HG03066 (cell line): ENCODE results near the gene SLC44A1.

ENCODE experiments used
- ATAC-seq: cut with Tn5 transposase; IDR thresholded peaks from one replicate; pipeline ENCODE4 v1.9.1; 2021; ENCODE audit warnings: low read depth; ENCODE audit not compliant: unreplicated experiment

Gene SLC44A1

DNA sequence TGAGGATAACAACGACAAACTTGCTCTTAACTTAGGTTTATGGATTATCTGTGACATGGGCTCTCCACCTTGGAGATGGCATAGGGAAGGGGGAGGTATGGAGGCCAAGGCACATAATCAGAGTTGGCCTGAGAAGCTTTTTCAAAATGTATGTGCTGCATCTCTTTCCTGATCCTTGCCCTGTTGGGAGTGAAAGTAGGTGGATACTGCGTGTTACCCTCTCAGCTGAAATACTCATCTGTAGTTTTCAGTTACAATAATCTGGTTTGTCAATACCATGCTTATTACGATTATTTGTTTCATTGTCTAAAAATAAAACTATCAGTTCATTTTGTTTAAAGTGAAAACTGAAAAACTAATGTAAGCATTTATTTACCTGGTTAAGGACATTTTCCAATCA, 86.7 kb downstream of the SLC44A1 start:
- peak; percentile 41 for ATAC-seq

DNA sequence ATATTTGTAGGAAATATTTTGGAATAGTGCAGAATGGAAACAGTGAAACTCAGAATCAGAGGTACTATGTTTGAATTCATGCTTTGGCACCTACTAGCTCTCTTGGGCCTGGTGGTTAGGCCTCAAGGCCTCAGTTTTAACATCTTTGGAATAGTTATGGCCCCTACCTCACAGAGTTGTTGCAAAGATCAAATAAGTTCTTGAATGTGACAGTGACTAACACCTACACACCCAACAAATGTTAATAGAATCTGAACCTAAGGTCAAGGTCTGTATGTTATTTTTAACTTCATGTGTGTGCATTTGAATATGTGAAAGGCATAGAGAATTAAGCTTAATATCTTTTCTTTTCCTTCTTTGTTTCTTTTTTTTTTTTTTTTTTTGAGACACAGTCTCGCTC, 87.3 kb downstream of the SLC44A1 start:
- no peak for ATAC-seq

DNA sequence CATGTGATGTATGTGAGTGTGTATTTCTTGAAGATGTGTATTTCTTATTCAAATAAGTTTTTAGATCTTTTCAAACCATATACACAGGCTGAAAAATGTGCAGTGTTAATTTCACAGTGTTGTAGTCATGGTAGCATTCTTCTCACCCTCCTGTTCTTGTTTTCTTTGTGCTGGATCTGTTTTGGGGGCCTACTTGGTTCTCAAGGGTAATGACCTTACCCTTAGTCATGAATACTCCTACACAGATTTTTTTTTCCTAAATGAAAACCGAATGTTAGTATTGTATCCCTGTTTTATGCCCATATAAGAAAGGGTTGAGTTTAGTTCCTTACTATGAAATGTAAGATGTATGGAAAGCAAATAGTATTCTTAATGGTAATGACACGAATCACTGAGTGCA, 88.0 kb downstream of the SLC44A1 start:
- ATAC-seq = no peak

DNA sequence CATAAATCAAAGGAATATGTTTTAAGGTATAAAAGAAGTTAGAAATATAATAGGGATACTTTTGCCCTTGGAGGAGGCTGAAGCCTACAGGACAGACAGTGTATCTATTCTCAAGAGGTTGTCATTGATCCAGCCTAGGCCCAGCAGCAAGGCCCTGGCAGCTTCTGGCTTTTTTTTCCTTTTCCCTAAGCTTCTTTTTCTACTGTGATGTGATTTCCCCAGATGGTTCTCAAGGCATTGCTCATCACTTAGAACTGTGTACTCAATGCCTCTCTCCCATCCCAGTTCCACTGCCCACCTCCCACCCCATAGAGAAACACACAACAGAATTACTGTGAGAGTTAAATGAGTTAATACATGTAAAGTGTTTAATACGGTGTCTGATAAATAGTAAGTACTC, 88.6 kb downstream of the SLC44A1 start:
- ATAC-seq = no peak

DNA sequence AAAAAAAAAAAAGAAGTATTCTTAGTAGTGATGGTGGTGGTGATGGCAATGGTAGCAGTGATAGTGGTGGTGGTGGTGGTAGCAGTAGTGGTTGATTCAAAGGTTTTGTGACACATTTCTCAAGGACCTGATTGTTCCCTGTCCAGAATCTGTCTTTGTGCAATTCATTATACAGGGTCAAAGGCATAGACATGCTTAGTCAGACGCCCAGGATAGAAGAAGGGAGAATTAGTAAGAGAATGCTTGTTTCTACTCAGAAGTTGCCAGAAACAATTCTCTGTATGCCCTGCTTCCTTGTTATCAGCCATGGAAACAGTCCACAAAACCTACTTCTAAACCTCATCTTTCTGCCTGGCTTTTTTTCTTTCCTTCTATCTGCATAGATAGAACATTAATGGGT, 89.4 kb downstream of the SLC44A1 start:
- ATAC-seq = no peak

DNA sequence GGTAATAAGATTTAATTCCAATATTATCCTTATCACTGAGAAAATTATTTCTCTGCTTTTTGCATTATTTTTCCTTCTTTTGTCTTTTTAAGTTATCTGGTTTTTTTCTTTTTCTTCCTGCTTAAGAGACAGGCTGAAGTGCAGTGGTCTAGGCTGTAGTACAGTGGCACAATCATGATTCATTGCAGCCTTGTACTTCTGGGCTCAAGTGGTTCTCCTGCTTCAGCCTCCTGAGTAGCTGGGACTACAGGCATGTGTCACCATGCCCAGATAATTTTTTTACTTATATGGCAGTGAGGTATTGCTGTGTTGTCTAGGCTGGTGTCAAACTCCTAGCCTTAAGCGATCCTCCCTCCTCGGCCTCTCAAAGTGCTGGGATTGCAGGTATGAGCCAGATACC, 93.9 kb downstream of the SLC44A1 start:
- ATAC-seq = no peak

DNA sequence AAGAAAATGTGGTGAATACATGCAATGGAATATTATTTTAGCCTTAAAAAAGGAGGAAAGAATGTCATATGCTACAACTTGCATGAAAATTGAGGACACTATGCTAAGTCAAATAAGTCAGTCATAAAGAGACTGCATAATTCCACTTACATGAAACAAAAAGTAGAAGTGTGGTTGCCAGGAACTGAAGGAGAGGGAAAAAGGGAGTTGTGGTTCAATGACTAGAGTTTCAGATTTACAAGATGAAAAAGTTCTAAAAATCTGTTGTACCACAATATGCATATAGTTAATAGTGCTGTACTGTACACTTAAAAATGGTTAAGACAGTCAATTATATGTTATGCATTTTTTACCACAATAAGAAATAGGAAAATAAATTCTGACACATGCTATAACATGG, 95.4 kb downstream of the SLC44A1 start:
- no peak for ATAC-seq

DNA sequence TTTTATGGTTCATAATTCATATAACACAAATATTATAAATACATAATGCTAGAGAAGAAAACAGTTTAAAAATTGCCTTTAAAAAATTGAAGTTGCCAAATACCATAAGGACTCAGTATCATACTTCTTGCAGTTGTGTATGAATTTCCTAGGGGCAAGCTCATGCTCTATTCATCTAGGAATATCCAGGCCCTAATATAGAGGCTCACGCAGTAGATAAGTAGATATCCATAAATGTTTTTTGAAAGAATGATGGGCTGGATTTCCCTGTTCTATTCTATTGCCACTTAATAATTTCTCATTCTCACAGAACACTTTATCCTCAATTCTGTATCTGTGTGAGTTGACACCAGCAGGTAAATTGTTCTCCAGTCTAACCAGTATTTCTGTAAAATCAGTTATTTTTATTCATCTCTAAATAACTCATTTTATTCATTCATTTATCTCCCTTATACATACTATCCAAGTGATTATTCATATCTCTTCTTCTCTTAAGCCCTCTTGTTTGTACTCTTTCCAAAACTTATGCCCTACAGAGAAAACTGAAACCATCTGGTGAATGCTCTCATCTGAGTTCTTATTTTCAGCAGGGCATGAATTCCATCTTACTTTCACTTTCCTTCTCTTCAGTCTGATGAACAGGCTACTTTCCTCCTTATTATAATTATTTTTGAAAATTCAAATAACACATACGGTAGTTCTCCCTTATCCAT, 97.1 kb downstream of the SLC44A1 start:
- peak; percentile 75 for ATAC-seq

DNA sequence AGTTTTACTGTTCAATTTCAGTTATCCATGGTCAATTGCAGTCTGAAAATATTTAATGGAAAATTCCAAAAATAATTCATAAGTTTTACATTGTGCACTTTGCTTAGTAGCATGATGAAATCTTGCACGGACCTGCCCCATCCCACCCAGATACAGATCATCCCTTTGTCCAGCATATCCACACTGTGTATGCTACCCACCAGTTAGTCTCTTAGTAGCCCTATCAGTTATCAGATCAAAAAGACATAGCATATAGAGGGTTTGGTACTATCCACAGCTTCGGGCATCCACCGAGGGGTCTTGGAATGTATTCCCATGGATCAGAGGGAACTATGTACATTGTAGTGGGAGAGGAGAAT, 97.7 kb downstream of the SLC44A1 start:
- ATAC-seq = no peak

DNA sequence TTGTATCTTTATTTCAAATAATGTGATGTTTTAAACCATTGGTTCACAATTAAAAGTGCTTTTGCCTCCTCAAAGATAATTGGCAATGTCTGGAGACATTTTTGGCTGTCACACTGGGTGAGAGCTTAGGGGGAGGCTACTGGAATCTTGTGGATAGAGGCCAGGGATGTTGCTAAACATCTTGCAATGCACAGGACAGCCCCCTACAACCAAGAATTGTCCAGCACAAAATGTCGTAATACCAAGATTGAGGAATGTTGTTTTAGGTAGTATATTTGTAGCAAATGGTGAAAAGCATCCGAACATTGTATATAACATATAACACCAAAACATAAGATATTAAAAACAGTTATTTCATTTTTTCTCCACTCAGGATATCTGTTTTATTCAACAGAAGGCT, 99.8 kb downstream of the SLC44A1 start:
- ATAC-seq = no peak

DNA sequence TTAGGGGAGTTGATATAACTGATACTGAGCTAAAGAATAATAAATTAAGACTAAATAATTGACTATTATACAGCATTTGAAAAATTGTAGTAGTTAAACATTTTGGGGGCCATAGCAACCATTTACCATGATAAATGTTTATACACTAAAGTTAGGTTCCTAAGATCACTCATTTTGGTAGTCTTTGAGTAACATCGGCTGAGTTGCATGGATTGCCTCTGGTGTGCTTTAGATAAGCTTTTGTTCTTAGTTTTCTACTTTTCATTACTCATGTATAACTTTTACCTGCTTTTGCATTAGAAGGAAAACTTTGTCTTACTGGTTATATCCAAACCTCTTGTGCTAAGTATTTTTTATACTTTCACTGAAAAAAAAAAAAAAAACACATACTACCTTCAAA, 101.2 kb downstream of the SLC44A1 start:
- no peak for ATAC-seq

DNA sequence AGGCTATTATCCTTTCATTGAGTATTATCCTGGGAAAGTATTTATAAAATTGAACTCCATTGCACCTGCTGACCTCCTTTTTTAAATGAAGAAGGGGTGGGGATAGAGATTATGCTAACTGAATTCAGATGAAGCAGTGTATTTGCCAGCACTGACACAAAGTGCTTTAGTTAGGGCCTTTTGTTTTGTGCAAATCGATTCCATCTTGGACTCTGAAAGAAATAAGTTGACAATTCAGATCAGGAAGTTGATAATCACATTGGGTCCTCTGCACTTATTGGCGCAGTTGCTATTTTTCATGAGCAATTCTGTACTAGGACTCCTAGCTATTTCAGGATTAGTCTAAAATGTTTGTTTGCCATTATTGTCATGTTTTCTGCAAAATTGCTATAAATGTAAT, 101.8 kb downstream of the SLC44A1 start:
- no peak for ATAC-seq

DNA sequence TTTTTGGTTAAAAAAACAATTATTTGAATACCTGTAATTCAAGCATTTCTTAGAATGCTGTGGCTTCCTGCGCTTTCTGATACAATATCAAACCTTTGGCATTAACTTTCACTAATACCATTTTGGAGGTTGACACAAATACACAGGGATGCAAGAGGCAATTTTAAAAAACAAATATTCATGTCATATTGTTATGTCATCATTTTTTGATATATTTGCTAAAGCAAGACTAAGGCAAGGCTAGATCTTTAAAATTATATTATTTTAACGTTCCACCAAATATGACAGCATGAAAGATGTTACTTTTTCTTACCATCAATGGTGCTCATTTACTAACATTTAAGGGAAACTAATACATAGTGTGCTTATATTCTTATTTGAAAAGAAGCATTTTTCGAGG, 110.0 kb downstream of the SLC44A1 start:
- ATAC-seq = no peak

DNA sequence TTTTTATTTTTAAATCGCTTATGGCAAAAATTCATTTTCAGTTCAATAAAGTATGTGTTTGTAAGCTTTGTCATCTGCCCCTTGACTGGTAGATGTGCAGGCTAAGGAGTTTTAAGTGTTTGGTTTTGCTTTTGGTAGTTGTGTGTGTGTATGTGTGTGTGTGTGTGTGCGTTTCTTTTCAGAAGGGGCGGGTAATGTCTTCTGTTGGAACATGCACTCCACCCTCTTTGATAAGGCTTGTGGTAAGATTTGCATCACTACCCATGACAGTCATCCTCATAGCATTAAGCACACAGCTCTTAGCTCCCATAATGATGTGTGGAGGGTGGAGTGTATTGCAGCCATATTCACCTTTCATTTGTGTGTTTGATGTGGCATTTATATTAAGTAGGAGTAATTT, 111.3 kb downstream of the SLC44A1 start:
- no peak for ATAC-seq

DNA sequence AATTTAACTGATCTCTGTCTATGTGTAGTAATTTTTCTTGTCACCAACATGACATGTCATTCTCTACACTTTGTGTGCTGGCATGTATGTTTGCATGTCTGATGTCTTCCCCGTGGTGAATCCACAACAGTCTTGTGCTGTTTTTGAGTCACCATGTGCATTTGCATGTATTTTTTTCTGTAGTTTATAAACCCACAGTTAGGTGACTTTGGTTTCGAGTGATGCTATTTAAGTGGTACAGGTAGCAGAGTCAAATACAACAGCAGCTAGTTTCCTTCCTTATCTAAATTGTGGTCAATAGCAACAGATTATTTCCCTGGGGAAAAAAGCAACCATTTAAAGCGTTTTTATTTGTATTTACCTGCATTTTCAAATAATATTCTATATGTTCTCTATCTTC, 113.5 kb downstream of the SLC44A1 start:
- ATAC-seq = peak; percentile 91

DNA sequence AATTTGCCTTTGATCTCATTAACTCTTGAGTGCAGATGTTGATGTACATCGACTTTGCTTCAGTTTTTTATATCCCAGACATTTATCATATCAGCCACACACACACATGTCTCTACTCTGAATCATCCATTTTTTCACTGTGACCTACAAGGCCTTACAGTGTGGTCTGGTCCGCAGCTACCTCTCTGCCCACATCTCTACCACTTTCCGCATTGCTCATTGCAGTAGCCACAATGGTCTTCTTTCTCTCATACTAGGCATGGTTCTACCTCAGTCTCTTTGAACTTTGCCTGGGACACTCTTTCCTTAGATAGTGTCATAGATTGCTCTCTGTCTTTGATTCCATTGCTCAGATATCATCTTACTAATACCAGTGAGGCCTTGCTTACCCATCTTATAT, 115.4 kb downstream of the SLC44A1 start:
- ATAC-seq = no peak

DNA sequence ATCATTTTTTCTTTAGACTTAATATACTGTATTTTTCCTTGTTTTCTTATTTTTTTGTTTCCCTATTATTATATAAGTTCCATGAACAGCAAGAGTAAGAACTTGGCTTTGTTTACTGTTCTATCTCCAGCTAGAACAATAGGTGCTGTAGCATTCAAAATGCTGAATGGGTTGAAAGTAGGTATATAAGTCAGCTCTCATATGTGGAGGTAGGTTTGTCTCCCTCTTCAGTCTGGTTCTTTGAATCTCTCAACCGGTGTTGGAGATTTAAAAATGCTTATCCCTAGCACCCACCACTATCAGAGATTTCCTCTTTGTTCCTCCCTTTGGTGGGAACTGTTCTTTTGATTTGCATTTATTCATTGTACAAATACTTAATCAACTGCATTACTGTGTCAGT, 115.9 kb downstream of the SLC44A1 start:
- ATAC-seq = no peak

DNA sequence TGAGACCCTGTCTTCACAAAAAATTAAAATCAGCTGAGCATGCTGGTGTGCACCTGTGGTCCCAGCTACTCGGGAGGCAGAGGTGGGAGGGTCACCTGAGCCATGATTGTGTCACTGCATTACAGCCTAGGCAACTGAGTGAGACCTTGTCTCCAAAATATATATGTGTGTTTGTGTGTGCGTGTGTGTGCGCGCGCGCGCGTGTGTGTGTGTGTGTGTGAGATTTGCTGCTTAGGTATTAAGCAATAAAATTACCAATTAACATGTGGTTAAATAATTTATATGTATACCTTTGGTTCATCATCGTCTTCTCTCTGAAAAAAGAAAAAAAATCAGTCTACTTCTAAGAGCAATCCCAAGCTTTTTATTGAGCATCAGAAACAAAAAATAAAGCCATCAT, 117.4 kb downstream of the SLC44A1 start:
- ATAC-seq = no peak

DNA sequence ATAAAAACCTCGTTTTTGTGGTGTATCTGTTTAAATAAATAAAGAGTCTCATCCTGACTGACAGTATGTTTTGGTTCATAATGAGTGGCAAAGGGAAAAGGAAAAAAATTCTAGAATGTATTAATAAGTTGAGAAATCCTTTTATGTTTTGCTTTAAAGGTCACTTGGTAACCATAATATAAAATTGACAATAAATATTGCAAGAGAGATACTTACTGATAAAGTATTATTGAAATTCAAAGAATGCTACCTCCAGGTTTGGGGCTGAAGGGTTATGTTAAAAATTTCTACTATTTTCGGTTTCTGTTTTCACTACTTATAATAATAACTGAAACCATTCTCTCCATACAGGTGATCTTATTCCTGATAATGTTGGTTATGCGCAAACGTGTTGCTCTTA, 118.0 kb downstream of the SLC44A1 start:
- ATAC-seq = no peak

DNA sequence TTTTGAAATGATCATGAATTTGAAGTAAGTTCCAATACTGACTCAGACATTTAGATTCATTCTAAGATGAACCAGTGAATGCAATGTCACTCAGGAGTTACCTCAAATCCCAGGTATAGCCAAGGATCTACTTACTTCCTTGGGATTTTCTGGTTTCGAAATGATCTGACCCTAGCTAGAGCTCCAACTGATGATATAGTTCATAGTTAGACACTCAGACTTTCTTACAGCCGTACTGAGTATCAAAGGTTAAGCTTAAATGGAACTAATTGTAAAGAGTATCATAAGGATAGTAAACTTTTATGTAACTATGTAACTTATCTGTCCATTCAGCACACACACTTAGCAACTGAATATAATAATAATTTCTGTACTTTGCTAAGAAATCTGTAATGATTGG, 119.4 kb downstream of the SLC44A1 start:
- ATAC-seq = no peak

DNA sequence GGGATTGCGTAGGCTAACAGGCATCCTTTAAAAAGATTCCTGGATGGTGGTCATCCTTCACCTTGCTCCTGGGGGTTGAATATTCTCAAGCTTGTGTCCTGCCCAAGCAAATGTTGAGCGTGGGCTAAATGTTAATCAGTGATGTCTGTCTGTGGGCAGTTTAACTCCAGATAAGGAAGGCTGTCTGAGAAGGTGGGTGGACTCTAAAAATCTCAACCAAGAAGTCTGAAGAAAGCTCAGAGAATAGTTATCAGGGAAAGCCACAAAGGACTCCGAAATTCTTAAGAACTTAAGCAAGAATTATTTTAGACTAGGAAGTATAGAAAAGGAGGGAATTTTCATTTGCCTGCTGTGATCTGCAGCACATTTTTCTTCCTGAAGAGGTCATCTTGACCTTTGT, 125.5 kb downstream of the SLC44A1 start:
- ATAC-seq = no peak

DNA sequence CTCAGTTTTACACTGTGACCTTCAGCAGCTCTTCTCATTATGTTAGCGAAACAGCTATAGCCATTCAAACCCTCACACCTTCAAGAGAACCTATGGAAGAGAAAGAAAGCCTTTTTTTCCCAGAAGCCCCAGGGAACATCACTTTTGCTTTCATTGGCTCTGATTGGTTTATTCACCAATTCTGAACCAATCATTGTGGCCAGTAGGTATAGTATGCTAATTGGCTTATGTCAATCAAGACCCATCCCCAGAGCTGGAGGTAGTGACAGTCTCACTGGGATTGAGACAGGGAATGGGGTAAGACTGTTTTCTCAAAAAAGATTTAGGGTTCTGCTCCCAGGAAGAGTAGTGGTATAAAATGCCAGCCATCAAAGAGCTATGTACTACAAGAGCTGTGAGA, 129.3 kb downstream of the SLC44A1 start:
- no peak for ATAC-seq

DNA sequence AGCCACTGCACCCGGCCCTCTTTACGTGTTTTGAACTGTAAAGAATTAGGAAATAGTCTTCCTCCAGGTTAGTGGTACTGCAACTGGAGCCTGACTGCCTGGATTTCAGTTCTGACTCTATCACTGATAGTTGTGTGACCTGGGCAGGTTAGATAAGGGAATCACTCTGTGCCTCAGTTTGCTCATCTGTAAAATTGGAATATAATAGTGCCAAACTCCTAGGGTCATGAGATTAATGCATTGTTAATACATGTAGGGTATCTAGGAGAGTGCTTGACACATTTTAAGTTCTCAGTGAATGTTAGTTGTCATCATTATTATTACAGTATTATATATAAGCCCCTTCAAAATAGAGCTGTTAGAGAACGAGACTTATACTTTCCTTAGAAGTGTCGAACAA, 130.9 kb downstream of the SLC44A1 start:
- no peak for ATAC-seq
